SU-DHL-6 (cell line): Measurements from ENCODE around the gene FLT3LG.

Experiments used
- H2AFZ ChIP-seq: fragments of 200-600 bp; sonication (generic); 2 replicates; pipeline ENCODE4 v1.6.1; 2014; ENCODE audit warnings: low read depth, mild to moderate bottlenecking, moderate library complexity, mixed read lengths, antibody characterized with exemption, low read length; ENCODE audit not compliant: severe bottlenecking
- H3F3A ChIP-seq: fragments of 200-600 bp; shearing (Covaris generic); 2 replicates; pipeline ENCODE4 v1.6.0; 2016; ENCODE audit warnings: antibody characterized with exemption, mild to moderate bottlenecking; ENCODE audit not compliant: insufficient read depth
- H3K27ac ChIP-seq: fragments of 200-600 bp; sonication (generic); 2 replicates; pipeline ENCODE4 v1.5.1; 2016; ENCODE audit warnings: low read depth, mild to moderate bottlenecking, low read length, moderate library complexity, mixed read lengths
- H3K27me3 ChIP-seq: fragments of 200-600 bp; sonication (generic), shearing (Covaris generic); 2 replicates; pipeline ENCODE4 v1.6.0; 2014; ENCODE audit warnings: mild to moderate bottlenecking, low read length
- H3K36me3 ChIP-seq: fragments of 200-600 bp; sonication (generic); 2 replicates; pipeline ENCODE4 v1.6.1; 2014; ENCODE audit warnings: mild to moderate bottlenecking, low read length, mixed read lengths
- H3K4me2 ChIP-seq: fragments of 300-600, 200-600 bp; shearing (Covaris generic), sonication (generic); 2 replicates; pipeline ENCODE4 v1.6.0; 2014; ENCODE audit warnings: low read length, low read depth, mild to moderate bottlenecking; ENCODE audit not compliant: poor library complexity, severe bottlenecking
- H3K4me3 ChIP-seq: fragments of 200-600 bp; sonication (generic); 2 replicates; pipeline ENCODE4 v1.5.1; 2014; ENCODE audit warnings: antibody characterized with exemption, low read length, mild to moderate bottlenecking, mixed read lengths; ENCODE audit not compliant: insufficient read depth, poor library complexity, severe bottlenecking
- H3K79me2 ChIP-seq: fragments of 200-600 bp; sonication (generic); 2 replicates; pipeline ENCODE4 v1.6.1; 2014; ENCODE audit warnings: mild to moderate bottlenecking, low read length, moderate library complexity; ENCODE audit not compliant: insufficient read depth
- H3K9ac ChIP-seq: fragments of 200-600 bp; sonication (generic); 2 replicates; pipeline ENCODE4 v1.7.0; 2014; ENCODE audit warnings: mild to moderate bottlenecking, low read length
- H3K9me2 ChIP-seq: fragments of 200-600 bp; sonication (generic); replicated peaks from 2 replicates; pipeline ENCODE4 v1.6.1; 2014; ENCODE audit warnings: low read length; ENCODE audit not compliant: insufficient read depth
- H3K9me3 ChIP-seq: fragments of 200-600 bp; sonication (generic); 2 replicates; pipeline ENCODE4 v1.6.1; 2014; ENCODE audit warnings: low read length, mixed read lengths; ENCODE audit not compliant: insufficient read depth
- H4K20me1 ChIP-seq: fragments of 200-600 bp; sonication (generic); 2 replicates; pipeline ENCODE4 v1.6.1; 2014; ENCODE audit warnings: low read depth, mild to moderate bottlenecking, antibody characterized with exemption, low read length, moderate library complexity, mixed read lengths
- CTCF ChIP-seq: fragments of 200-600 bp; sonication (generic); IDR thresholded peaks from one replicate; pipeline ENCODE4 v1.5.1; 2017; ENCODE audit warnings: antibody characterized with exemption, mild to moderate bottlenecking, low read length, moderate library complexity; ENCODE audit not compliant: insufficient read depth, poor library complexity, severe bottlenecking
- EZH2phosphoT487 ChIP-seq: fragments of 200-600 bp; sonication (generic), shearing (Covaris generic); conservative IDR thresholded peaks from 2 replicates; pipeline ENCODE4 v1.6.1; 2018; ENCODE audit warnings: mild to moderate bottlenecking, antibody characterized with exemption, low read length, moderate library complexity, mixed read lengths

Gene FLT3LG

DNA sequence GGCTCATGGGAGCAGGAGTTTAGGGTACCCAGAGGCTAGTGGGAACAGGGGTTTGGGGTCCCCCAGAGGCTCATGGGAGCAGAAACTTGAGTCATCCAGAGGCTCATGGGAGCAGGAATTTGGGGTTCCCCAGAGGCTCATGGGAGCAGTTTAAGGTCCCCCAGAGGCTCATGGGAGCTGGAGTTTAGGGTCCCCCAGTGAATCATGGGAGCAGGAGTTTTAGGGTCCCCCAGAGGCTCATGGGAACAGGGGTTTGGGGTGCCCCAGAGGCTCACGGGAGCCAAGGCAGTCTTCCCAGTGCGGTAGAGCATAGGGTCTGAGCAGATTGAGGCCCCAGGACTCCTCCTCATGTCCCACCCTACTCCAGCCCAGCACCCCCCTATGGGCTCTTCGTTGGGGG, 8.6 kb upstream of the FLT3LG start:
- no peaks in the 10 kb centered on the region for H3K9me3 ChIP-seq
- H3K27me3 ChIP-seq: no peaks in the 10 kb centered on the region
- H3K4me3 ChIP-seq: no peak overlapping the region
- peaks cover 7% of the 10 kb centered on the region; the same call in 1 of the 2 replicates for H3F3A ChIP-seq
- H4K20me1 ChIP-seq: no peaks in the 10 kb centered on the region
- H3K27ac ChIP-seq: no peak overlapping the region
- H3K4me2 ChIP-seq: no peak overlapping the region
- no peak overlapping the region for H2AFZ ChIP-seq
- H3K9me2 ChIP-seq: no peaks in the 10 kb centered on the region
- no peak overlapping the region for H3K9ac ChIP-seq
- no peaks in the 10 kb centered on the region for H3K79me2 ChIP-seq
- no peaks in the 10 kb centered on the region for H3K36me3 ChIP-seq
- no peak for TF ChIP-seq EZH2phosphoT487
- no peak for TF ChIP-seq CTCF

DNA sequence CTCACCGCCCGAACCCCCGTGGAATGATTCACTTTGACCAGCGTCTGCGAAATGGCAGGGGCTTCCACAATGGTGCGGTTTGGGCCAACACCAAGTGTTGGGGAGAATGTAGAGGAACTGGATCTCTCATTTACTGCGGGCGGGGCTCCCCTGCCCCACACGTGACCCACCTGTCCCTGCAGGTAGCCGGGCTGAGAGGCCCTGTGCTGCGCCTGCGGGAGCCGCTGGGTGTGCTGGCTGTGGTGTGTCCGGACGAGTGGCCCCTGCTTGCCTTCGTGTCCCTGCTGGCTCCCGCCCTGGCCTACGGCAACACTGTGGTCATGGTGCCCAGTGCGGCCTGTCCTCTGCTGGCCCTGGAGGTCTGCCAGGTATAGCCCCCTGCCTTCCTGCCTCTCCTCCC, 5.8 kb upstream of the FLT3LG start:
- no peak overlapping the region for H3K9ac ChIP-seq
- TF ChIP-seq EZH2phosphoT487: no peak
- no peaks in the 10 kb centered on the region for H3K36me3 ChIP-seq
- no peaks in the 10 kb centered on the region for H3K27me3 ChIP-seq
- H2AFZ ChIP-seq: no peak overlapping the region
- H3K9me3 ChIP-seq: no peaks in the 10 kb centered on the region
- peaks cover 13% of the 10 kb centered on the region; the same call in 1 of the 2 replicates for H3F3A ChIP-seq
- no peaks in the 10 kb centered on the region for H3K9me2 ChIP-seq
- H3K27ac ChIP-seq: no peak overlapping the region
- H4K20me1 ChIP-seq: no peaks in the 10 kb centered on the region
- H3K4me2 ChIP-seq: no peak overlapping the region
- no peak overlapping the region for H3K4me3 ChIP-seq
- no peaks in the 10 kb centered on the region for H3K79me2 ChIP-seq

- Histone ChIP-seq H3K27me3 (no peaks in the 10 kb centered on the region), H3K9me2 (no peaks in the 10 kb centered on the region), H3K4me2 (no peak overlapping the region), H3K9ac (no peak overlapping the region), H3F3A (peaks cover 13% of the 10 kb centered on the region; the same call in 1 of the 2 replicates), H3K27ac (no peak overlapping the region; the same call in 1 of the 2 replicates), H3K9me3 (no peaks in the 10 kb centered on the region), H2AFZ (no peak overlapping the region), H3K4me3 (no peak overlapping the region), H4K20me1 (no peaks in the 10 kb centered on the region), H3K79me2 (no peaks in the 10 kb centered on the region), H3K36me3 (no peaks in the 10 kb centered on the region)
- no peak for TF ChIP-seq EZH2phosphoT487
- no peak for TF ChIP-seq CTCF
Measured at GRCh38 chr19:49468746-49469447, 5.1 kb upstream of the FLT3LG start.

DNA sequence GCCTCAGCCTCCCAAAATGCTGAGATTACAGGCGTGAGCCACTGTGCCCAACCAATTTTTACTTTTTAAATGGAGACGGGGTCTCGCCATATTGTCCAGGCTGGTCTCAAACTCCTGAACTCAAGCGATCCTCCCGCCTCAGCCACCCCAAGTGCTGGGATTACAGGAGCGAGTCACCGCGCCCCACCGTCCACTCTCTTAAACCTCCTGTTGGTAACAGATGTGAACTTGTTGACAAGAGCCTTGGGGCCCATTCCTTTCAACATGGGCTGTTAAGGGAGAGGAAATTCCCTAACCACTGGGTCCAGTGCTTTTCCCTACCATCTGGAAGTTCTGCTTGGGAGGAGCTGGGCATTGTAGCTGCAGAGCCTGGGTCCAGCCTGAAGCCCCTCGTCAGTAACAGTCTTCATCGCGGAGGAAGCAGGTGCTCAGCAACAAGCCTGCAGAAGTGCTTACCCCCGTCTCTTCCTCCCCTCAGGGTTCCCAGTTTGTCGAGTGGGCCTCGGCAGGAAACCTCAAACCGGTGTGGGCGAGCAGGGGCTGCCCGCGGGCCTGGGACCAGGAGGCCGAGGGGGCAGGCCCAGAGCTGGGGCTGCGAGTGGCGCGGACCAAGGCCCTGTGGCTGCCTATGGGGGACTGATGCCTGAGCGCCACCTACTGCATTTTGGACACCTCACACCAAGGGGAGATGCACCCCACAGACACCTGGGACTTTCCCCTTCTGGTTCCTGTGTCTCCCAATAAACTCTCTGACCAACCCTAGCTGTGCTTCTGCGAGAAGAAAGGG, 4.0 kb upstream of the FLT3LG start:
- H3K9me2 ChIP-seq: no peaks in the 10 kb centered on the region
- H3K9ac ChIP-seq: no peak overlapping the region; the same call in 1 of the 2 replicates
- H4K20me1 ChIP-seq: no peaks in the 10 kb centered on the region
- H3K4me2 ChIP-seq: no peak overlapping the region
- H3K27ac ChIP-seq: peak overlapping the region; percentile 40
- no peaks in the 10 kb centered on the region for H3K9me3 ChIP-seq
- H3K79me2 ChIP-seq: no peaks in the 10 kb centered on the region
- peak overlapping the region; percentile 10 for H2AFZ ChIP-seq
- H3K4me3 ChIP-seq: no peak overlapping the region
- H3K27me3 ChIP-seq: no peaks in the 10 kb centered on the region
- H3K36me3 ChIP-seq: no peaks in the 10 kb centered on the region
- TF ChIP-seq CTCF (peak; percentile 61), EZH2phosphoT487 (no peak)
- peaks cover 13% of the 10 kb centered on the region; the same call in 1 of the 2 replicates for H3F3A ChIP-seq
